Sigmoid colon (tissue), 4 donors: ENCODE results near the gene SLC35B2.

Experiments used
- CTCF ChIP-seq, 4 experiments: fragments of 450-650 bp in 3 of 4; fragments of 200-600 bp in 1 of 4; IDR thresholded peaks; one replicate each; pipeline ENCODE4 v1.5.1; 2016 to 2019; ENCODE audit warnings: antibody characterized with exemption in 4 of 4, mild to moderate bottlenecking in 3 of 4, moderate library complexity in 2 of 4
- EP300 ChIP-seq, 4 donors: sonication (generic); formaldehyde crosslinking; IDR thresholded peaks; one replicate each; pipeline ENCODE4 v1.6.1; 2017; ENCODE audit warnings: antibody characterized with exemption in 4 of 4
- POLR2A ChIP-seq, 2 donors: fragments of 450-650 bp; IDR thresholded peaks; one replicate each; pipeline ENCODE4 v1.6.1; 2016; ENCODE audit warnings: antibody characterized with exemption in 2 of 2, mild to moderate bottlenecking in 2 of 2, moderate library complexity in 2 of 2
- POLR2AphosphoS5 ChIP-seq, 4 donors: sonication (generic); formaldehyde crosslinking; IDR thresholded peaks; one replicate each; pipeline ENCODE4 v1.6.1; 2017; ENCODE audit warnings: antibody characterized with exemption in 4 of 4

- TF ChIP-seq CTCF (IDR thresholded peaks at IDR 0.05) (no peak), POLR2AphosphoS5 (IDR thresholded peaks at IDR 0.05) (no peak), EP300 (IDR thresholded peaks at IDR 0.05) (no peak), POLR2A (IDR thresholded peaks at IDR 0.05) (no peak)
Measured at GRCh38 chr6:44249082-44249748, 8.1 kb downstream of the SLC35B2 start.
